Stomach smooth muscle (tissue), 2 donors: ENCODE data around the gene BDKRB2.
A peak's percentile ranks its signal among the peaks of the same experiment; 100 is the strongest.

Experiments used
- H3K27ac ChIP-seq: one replicate; pipeline ENCODE4 v1.7.0; 2013; ENCODE audit warnings: mild to moderate bottlenecking, low read length, inconsistent platforms
- H3K27me3 ChIP-seq, 2 donors: one replicate each; pipeline ENCODE4 v1.7.0; 2013; ENCODE audit warnings: low read length in 2 of 2; ENCODE audit not compliant: insufficient read depth in 2 of 2, control insufficient read depth in 1 of 2
- H3K36me3 ChIP-seq, 2 donors: one replicate each; pipeline ENCODE4 v1.7.0; 2013; ENCODE audit warnings: low read length in 2 of 2; ENCODE audit not compliant: control insufficient read depth in 2 of 2, insufficient read depth in 2 of 2
- H3K4me1 ChIP-seq: one replicate; pipeline ENCODE4 v1.7.0; 2013; ENCODE audit warnings: low read length; ENCODE audit not compliant: control insufficient read depth, insufficient read depth
- H3K4me3 ChIP-seq, 2 donors: one replicate each; pipeline ENCODE4 v1.7.0; 2013; ENCODE audit warnings: low read length in 2 of 2
- H3K9ac ChIP-seq, 2 donors: one replicate each; pipeline ENCODE4 v1.7.0; 2013; ENCODE audit warnings: low read length in 2 of 2, mild to moderate bottlenecking in 1 of 2
- H3K9me3 ChIP-seq, 2 donors: one replicate each; pipeline ENCODE4 v1.7.0; 2013; ENCODE audit warnings: low read length in 2 of 2; ENCODE audit not compliant: control insufficient read depth in 2 of 2
- donor health status: healthy.
- donor health status: Pancreatic carcinoma.

BDKRB2 gene

DNA sequence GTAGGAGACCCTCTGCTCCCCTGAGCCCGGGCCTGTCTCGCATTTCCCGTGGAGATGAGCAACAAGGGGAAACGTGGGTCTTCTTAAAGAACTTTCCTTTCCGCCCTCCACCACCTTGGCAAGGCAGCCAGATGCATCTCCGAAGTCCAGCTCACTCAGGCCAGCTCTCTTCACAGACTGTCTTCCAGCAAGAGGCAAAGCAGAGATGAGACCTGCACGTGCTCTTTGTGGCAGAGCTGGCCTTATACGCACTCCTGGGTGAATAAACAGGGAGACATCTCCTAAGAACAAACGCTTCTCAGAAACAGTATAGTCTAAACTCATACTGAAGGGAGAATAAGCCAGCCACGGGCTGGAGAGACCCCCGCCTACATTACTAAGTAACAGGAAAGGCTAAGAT is 50.0 kb downstream of the BDKRB2 start:
- Histone ChIP-seq H3K36me3 (no peaks in the 10 kb centered on the region), H3K9me3 (no peaks in the 10 kb centered on the region), H3K4me3 (no peak overlapping the region), H3K9ac (no peak overlapping the region), H3K27me3 (no peaks in the 10 kb centered on the region), H3K27ac (peak overlapping the region; percentile 62), H3K4me1 (peaks cover 24% of the 10 kb centered on the region)

DNA sequence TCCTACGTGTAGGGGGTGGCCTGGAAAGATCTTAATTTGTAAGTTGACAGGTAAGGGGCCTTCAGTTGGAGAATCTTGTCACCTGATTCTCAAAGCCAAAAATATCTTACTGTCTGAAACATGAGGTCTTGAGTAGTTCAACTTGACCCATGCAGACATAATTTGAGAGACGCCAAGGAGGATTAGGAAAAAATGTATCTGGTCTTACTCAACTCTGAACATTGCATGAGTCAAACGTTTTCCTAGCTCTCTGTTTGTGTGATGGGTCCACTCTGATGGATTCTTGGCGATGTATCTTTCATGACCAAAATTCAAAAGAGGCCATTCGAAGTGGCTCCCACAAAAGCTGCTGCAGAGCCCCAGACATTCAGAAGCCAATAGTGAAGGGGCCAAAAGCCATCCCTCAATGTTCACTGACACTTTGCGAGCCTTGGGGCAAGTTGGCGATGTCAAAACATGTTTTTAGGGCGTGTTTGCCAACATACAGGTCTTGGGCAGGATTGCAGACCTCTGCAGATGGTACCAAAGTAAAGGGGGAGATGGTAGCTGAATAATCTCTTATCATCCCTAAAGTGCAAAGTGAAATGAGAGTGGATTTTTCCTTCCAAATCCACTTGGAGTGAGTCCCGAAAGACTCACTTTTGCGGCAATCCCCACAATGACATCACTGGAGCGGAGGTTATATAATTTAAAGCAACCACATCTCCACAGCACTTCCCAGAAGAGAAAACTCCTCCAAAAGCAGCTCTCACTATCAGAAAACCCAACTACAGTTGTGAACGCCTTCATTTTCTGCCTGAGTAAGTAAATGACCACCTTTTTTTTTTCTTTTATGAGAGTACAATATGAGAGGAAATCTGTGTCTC is 51.1 kb downstream of the BDKRB2 start, which contains the start of gene BDKRB1:
BDKRB1 (plus strand) TSS at position 710 of the 866 bp plus-strand sequence. CDS start 7,473 bp downstream, outside the sequence.
- H3K9ac ChIP-seq: peak within 1 kb of the TSS in 1 of 2 donors; percentile 36
- H3K4me1 ChIP-seq: peaks cover 24% of the 10 kb centered on the region
- peak within 1 kb of the TSS in 1 of 2 donors; percentile 5 for H3K4me3 ChIP-seq
- no peaks in the 10 kb centered on the region for H3K27me3 ChIP-seq
- peak within 1 kb of the TSS; percentile 62 for H3K27ac ChIP-seq
- H3K36me3 ChIP-seq: no peaks in the 10 kb centered on the region
- no peaks in the 10 kb centered on the region for H3K9me3 ChIP-seq

DNA sequence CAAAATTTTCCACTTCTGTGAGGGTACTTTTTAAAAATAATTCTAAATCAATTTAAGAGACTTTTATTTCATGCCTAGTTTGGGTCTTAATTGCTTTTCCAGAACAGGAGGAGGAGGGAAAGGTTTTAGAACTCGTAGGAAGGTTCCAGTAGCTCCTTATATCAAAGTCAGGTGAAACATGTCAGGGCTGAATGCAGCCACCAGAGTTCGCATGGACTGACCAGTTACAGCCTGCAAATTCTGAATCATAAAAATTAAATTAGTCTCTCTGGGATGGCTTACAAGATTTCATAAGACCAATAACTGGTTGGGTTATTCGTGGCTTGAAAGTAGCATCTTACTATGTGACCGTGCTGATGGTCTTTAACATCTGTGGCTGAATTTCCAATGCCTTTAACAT is 51.8 kb downstream of the BDKRB2 start:
- no peak overlapping the region for H3K9ac ChIP-seq
- peaks cover 24% of the 10 kb centered on the region for H3K4me1 ChIP-seq
- no peaks in the 10 kb centered on the region for H3K36me3 ChIP-seq
- no peak overlapping the region for H3K27ac ChIP-seq
- no peak overlapping the region for H3K4me3 ChIP-seq
- no peaks in the 10 kb centered on the region for H3K27me3 ChIP-seq
- H3K9me3 ChIP-seq: no peaks in the 10 kb centered on the region

DNA sequence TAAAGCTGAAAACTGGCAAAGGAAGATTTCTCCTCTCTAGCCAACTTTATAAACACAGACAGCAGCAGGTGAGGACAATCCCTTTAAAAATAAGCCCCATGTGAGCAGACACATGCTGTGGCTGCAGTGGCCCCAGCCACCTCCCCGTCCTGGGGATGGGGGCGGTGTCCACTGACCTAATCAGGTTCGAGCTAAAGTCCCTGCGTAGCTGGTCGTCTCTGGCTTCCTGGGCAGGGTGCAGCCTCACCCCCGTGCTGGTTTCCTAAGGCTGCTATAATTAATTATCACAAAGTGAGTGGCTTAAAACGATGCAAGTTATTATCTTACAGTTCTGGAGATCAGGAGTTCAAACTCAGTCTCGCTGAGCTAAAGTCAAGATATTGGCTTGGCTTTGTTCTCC is 52.4 kb downstream of the BDKRB2 start:
- Histone ChIP-seq H3K4me1 (peaks cover 28% of the 10 kb centered on the region), H3K9me3 (no peaks in the 10 kb centered on the region), H3K27ac (no peak overlapping the region), H3K27me3 (no peaks in the 10 kb centered on the region), H3K4me3 (no peak overlapping the region), H3K9ac (no peak overlapping the region), H3K36me3 (no peaks in the 10 kb centered on the region)

DNA sequence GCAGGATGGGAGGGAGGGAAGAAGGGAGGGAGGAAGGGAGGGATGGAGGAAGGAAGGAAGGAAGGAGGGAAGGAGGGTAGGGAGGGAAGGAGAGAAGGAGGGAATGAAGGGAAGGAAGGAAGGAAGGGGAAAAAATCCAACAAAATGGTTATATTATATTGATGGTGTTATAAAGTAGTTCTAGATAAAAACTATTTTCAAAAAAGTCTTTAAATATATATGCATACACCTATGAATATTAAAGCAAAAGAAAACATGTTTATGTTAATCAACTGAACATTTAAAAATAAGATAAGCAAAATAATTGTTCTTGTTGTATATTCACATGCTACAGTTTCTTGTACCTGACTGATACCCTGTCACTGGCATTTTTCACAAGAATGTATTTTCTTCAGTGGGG is 53.3 kb downstream of the BDKRB2 start:
- H3K36me3 ChIP-seq: no peaks in the 10 kb centered on the region
- no peaks in the 10 kb centered on the region for H3K9me3 ChIP-seq

DNA sequence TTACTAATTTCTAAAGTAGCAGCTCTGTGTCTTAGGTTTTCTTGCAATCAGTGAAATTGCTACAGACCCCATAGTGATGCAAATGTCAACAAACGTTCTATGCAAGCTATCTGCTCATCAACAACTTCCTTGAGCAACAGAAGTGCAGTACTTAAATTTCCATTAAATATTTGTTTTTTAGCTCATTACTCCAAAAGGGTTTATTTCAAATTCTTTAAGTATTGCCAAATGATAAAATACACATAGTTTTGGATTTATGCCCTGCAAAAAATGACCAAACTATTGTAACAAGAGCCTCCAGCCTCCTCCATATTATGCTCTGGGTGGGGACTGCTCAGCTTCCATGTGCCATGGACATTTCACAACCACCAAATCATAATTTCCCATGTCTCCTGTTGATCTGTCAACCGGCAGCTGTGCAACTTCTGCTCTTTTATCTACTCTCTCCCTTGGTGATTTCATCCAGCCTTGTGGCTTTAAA is 55.7 kb downstream of the BDKRB2 start:
- Histone ChIP-seq H3K9ac (no peak overlapping the region), H3K9me3 (no peaks in the 10 kb centered on the region), H3K27ac (no peak overlapping the region)

More for the DNA sequence above, 53.3 kb downstream of the BDKRB2 start:
- H3K9ac ChIP-seq: no peak overlapping the region
- no peak overlapping the region for H3K4me3 ChIP-seq
- H3K4me1 ChIP-seq: peaks cover 27% of the 10 kb centered on the region
- H3K27me3 ChIP-seq: no peaks in the 10 kb centered on the region
- H3K27ac ChIP-seq: no peak overlapping the region

DNA sequence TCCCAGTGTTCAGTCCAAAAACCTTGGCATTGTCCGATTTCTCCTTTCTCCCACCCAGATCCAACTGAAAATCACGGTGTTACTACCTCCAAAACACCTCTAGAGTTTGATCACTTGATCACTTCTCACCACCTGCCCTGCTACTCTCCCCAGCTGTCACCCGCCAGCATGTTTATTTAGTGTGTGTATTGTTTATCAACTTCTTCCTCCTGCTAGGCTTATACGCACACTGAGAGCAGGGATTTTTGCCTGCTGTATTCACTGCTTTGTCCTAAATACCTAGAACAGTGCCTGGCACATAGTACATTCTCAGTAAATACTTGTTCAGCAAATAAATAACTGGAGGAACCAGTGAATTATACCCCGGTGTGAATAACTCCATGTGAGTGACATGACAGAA is 56.4 kb downstream of the BDKRB2 start:
- H3K4me1 ChIP-seq: peaks cover 9% of the 10 kb centered on the region
- no peaks in the 10 kb centered on the region for H3K36me3 ChIP-seq
- H3K9ac ChIP-seq: no peak overlapping the region
- H3K9me3 ChIP-seq: no peaks in the 10 kb centered on the region
- no peaks in the 10 kb centered on the region for H3K27me3 ChIP-seq
- H3K27ac ChIP-seq: no peak overlapping the region
- H3K4me3 ChIP-seq: no peak overlapping the region

More for the DNA sequence above, 55.7 kb downstream of the BDKRB2 start:
- H3K27me3 ChIP-seq: no peaks in the 10 kb centered on the region
- H3K4me1 ChIP-seq: peaks cover 13% of the 10 kb centered on the region
- no peaks in the 10 kb centered on the region for H3K36me3 ChIP-seq
- H3K4me3 ChIP-seq: no peak overlapping the region

DNA sequence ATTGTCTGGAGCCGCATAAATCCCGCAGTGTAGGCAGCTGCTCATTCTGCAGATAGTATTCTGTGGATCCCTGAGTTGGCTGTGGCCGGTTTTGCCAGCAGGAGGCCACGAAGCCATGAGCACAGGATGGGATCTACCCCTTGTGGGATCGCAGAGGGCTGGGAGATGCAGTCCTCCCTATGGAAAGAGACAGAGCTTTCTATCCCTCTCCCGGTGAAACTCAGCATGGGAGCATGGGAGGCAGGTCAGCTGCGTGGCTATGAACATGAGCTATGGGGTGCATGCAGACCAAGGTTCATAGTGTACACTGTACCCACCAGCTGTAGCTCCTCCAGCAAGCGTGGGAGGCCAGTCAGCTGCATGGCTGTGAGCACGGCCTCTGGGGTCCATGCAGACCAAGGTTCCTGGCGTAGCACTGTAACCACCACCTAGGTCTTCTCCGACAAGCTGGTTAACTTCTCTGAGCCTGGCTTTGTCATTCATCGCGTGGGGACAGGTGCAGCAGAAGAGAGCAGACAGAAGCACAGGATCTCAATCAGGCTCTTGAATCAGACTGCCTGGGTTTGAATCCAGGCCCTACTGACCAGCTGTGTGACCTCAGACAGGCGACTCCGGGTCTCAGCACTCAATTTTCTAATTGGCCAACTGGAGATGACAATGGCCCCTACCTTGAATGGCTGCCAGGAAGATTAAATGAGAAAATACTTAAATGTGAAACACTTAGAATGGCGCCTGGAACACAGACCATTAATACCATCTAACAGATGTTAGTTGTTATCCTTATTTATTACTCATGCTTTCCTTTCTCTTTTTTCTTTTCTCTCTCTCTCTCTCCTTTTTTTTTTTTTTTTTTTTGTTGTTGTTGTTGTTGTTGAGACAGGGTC is 57.4 kb downstream of the BDKRB2 start:
- Histone ChIP-seq H3K9ac (no peak overlapping the region), H3K9me3 (no peaks in the 10 kb centered on the region), H3K4me3 (no peak overlapping the region), H3K27ac (no peak overlapping the region), H3K36me3 (no peaks in the 10 kb centered on the region), H3K27me3 (no peaks in the 10 kb centered on the region), H3K4me1 (peaks cover 8% of the 10 kb centered on the region)

DNA sequence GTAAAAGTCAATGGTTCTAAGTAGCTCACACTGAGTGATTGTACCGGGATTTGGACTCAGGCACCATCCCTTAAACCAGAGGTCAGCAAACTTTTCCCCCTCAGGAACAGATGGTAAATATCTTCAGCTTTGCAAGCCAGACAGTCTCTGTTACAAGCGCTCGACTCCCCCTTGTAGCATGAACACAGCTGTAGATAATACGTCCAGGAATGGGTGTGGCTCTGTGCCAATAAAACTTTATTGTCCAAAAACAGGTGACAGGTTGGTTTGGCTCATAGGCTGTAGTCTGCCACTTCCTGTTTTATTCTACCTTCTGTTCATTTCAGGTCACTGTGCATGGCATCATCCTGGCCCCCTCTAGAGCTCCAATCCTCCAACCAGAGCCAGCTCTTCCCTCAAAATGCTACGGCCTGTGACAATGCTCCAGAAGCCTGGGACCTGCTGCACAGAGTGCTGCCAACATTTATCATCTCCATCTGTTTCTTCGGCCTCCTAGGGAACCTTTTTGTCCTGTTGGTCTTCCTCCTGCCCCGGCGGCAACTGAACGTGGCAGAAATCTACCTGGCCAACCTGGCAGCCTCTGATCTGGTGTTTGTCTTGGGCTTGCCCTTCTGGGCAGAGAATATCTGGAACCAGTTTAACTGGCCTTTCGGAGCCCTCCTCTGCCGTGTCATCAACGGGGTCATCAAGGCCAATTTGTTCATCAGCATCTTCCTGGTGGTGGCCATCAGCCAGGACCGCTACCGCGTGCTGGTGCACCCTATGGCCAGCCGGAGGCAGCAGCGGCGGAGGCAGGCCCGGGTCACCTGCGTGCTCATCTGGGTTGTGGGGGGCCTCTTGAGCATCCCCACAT is 58.9 kb downstream of the BDKRB2 start:
- Histone ChIP-seq H3K4me1 (peaks cover 13% of the 10 kb centered on the region), H3K9ac (no peak overlapping the region), H3K27me3 (no peaks in the 10 kb centered on the region), H3K27ac (no peak overlapping the region), H3K36me3 (no peaks in the 10 kb centered on the region), H3K9me3 (no peaks in the 10 kb centered on the region), H3K4me3 (no peak overlapping the region)

DNA sequence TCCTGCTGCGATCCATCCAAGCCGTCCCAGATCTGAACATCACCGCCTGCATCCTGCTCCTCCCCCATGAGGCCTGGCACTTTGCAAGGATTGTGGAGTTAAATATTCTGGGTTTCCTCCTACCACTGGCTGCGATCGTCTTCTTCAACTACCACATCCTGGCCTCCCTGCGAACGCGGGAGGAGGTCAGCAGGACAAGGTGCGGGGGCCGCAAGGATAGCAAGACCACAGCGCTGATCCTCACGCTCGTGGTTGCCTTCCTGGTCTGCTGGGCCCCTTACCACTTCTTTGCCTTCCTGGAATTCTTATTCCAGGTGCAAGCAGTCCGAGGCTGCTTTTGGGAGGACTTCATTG is 59.5 kb downstream of the BDKRB2 start:
- H3K36me3 ChIP-seq: no peaks in the 10 kb centered on the region
- no peaks in the 10 kb centered on the region for H3K27me3 ChIP-seq
- no peak overlapping the region for H3K27ac ChIP-seq
- H3K4me3 ChIP-seq: no peak overlapping the region
- H3K9ac ChIP-seq: no peak overlapping the region
- H3K4me1 ChIP-seq: peaks cover 19% of the 10 kb centered on the region
- no peaks in the 10 kb centered on the region for H3K9me3 ChIP-seq
